Hepatocyte (in vitro differentiated cells): ENCODE measurements around the gene DSCAM.

Source experiments
- EZH2 ChIP-seq: fragments of 200-600 bp; sonication (generic); IDR thresholded peaks from 2 replicates; pipeline ENCODE4 v1.6.1; 2016; ENCODE audit warnings: antibody characterized with exemption, mild to moderate bottlenecking, borderline replicate concordance
- EZH2phosphoT487 ChIP-seq: fragments of 200-600 bp; sonication (generic); IDR thresholded peaks from one replicate; pipeline ENCODE4 v1.6.1; 2018; ENCODE audit warnings: antibody characterized with exemption, mild to moderate bottlenecking, low read depth, moderate library complexity; ENCODE audit not compliant: unreplicated experiment, severe bottlenecking
- TF ChIP-seq, protein P1 (sequence below): fragments of 200-600 bp; sonication (generic); IDR thresholded peaks from 2 replicates; pipeline ENCODE4 v1.5.1; 2016; ENCODE audit warnings: antibody characterized with exemption, mild to moderate bottlenecking; ENCODE audit not compliant: poor library complexity

- TF ChIP-seq, protein P1, sequence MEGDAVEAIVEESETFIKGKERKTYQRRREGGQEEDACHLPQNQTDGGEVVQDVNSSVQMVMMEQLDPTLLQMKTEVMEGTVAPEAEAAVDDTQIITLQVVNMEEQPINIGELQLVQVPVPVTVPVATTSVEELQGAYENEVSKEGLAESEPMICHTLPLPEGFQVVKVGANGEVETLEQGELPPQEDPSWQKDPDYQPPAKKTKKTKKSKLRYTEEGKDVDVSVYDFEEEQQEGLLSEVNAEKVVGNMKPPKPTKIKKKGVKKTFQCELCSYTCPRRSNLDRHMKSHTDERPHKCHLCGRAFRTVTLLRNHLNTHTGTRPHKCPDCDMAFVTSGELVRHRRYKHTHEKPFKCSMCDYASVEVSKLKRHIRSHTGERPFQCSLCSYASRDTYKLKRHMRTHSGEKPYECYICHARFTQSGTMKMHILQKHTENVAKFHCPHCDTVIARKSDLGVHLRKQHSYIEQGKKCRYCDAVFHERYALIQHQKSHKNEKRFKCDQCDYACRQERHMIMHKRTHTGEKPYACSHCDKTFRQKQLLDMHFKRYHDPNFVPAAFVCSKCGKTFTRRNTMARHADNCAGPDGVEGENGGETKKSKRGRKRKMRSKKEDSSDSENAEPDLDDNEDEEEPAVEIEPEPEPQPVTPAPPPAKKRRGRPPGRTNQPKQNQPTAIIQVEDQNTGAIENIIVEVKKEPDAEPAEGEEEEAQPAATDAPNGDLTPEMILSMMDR, result no peak
- no peak for TF ChIP-seq EZH2
- TF ChIP-seq EZH2phosphoT487, result no peak
Observed at GRCh38 chr21:40388046-40388445, 458.9 kb downstream of the DSCAM start.
